ENCODE results near the gene ADA.

The ADA gene

GRCh38 chr20:44600758-44601201 lies 50.7 kb downstream of the ADA start:
- Histone ChIP-seq H4K20me1 (ENCODE audit: insufficient read depth) (no peaks in the 10 kb centered on the region; the same call in 1 of the 2 replicates), H3K9ac (no peak overlapping the region), H3K4me2 (no peak overlapping the region)

GRCh38 chr20:44600301-44600700 lies 51.2 kb downstream of the ADA start:
- peaks cover 18% of the 10 kb centered on the region for H3K4me1 ChIP-seq (ENCODE audit: low read depth, poor library complexity, severe bottlenecking)
- no peaks in the 10 kb centered on the region for H3K79me2 ChIP-seq (ENCODE audit: insufficient read depth, low read depth)
- H3K27me3 ChIP-seq (ENCODE audit: insufficient read depth, low read depth), result no peaks in the 10 kb centered on the region
- H3K9ac ChIP-seq, result no peak overlapping the region
- no peaks in the 10 kb centered on the region for H3K36me3 ChIP-seq (ENCODE audit: insufficient read depth)
- no peaks in the 10 kb centered on the region for H4K20me1 ChIP-seq (ENCODE audit: insufficient read depth)
- TF ChIP-seq, protein P1, sequence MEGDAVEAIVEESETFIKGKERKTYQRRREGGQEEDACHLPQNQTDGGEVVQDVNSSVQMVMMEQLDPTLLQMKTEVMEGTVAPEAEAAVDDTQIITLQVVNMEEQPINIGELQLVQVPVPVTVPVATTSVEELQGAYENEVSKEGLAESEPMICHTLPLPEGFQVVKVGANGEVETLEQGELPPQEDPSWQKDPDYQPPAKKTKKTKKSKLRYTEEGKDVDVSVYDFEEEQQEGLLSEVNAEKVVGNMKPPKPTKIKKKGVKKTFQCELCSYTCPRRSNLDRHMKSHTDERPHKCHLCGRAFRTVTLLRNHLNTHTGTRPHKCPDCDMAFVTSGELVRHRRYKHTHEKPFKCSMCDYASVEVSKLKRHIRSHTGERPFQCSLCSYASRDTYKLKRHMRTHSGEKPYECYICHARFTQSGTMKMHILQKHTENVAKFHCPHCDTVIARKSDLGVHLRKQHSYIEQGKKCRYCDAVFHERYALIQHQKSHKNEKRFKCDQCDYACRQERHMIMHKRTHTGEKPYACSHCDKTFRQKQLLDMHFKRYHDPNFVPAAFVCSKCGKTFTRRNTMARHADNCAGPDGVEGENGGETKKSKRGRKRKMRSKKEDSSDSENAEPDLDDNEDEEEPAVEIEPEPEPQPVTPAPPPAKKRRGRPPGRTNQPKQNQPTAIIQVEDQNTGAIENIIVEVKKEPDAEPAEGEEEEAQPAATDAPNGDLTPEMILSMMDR (conservative IDR thresholded peaks at IDR 0.05; ENCODE audit: low read depth, low read length), result no peak
- H3K4me3 ChIP-seq (IDR thresholded peaks at IDR 0.05; ENCODE audit: insufficient read depth, low read depth, low read length), result no peak overlapping the region
- no peak overlapping the region for H3K27ac ChIP-seq
- no peak overlapping the region for H2AFZ ChIP-seq (ENCODE audit: low read depth)
- no peak overlapping the region for H3K4me2 ChIP-seq

More at GRCh38 chr20:44600758-44601201, 50.7 kb downstream of the ADA start:
- Histone ChIP-seq H3K79me2 (ENCODE audit: insufficient read depth, low read depth) (no peaks in the 10 kb centered on the region), H3K4me1 (ENCODE audit: low read depth, poor library complexity, severe bottlenecking) (peaks cover 17% of the 10 kb centered on the region), H2AFZ (ENCODE audit: low read depth) (no peak overlapping the region), H3K36me3 (ENCODE audit: insufficient read depth) (no peaks in the 10 kb centered on the region), H3K4me3 (IDR thresholded peaks at IDR 0.05; ENCODE audit: insufficient read depth, low read depth, low read length) (no peak overlapping the region), H3K27ac (no peak overlapping the region), H3K27me3 (ENCODE audit: insufficient read depth, low read depth) (no peaks in the 10 kb centered on the region)
- TF ChIP-seq, protein P1 (conservative IDR thresholded peaks at IDR 0.05; ENCODE audit: low read depth, low read length), result no peak

DNA sequence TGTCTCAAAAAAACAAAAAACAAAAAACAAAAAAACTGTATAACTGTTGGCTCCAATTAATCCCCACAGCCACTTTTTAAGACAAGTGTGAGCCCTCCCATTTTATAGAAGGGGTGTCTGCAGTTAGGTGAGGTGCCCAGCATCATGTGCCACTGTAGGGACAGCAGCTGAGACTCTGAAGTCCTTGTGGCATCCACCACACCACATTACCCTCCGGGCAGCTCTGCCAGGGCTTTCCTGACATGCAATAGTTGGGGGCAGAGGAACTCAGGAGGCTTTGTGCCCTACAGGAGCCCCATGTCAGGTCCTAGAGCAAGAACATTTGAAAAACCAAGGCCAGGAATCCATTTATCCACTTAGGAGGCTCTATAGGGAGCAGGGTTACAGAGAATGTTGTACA lies 51.8 kb downstream of the ADA start:
- H3K4me3 ChIP-seq (IDR thresholded peaks at IDR 0.05; ENCODE audit: insufficient read depth, low read depth, low read length), result no peak overlapping the region
- no peak overlapping the region for H3K9ac ChIP-seq
- no peaks in the 10 kb centered on the region for H4K20me1 ChIP-seq (ENCODE audit: insufficient read depth)
- no peaks in the 10 kb centered on the region for H3K27me3 ChIP-seq (ENCODE audit: insufficient read depth, low read depth)
- TF ChIP-seq, protein P1 (conservative IDR thresholded peaks at IDR 0.05; ENCODE audit: low read depth, low read length), result no peak
- H2AFZ ChIP-seq (ENCODE audit: low read depth), result no peak overlapping the region
- H3K4me1 ChIP-seq (ENCODE audit: low read depth, poor library complexity, severe bottlenecking), result peaks cover 24% of the 10 kb centered on the region
- no peaks in the 10 kb centered on the region for H3K36me3 ChIP-seq (ENCODE audit: insufficient read depth)
- no peak overlapping the region for H3K27ac ChIP-seq
- no peaks in the 10 kb centered on the region for H3K79me2 ChIP-seq (ENCODE audit: insufficient read depth, low read depth)
- H3K4me2 ChIP-seq, result no peak overlapping the region

DNA sequence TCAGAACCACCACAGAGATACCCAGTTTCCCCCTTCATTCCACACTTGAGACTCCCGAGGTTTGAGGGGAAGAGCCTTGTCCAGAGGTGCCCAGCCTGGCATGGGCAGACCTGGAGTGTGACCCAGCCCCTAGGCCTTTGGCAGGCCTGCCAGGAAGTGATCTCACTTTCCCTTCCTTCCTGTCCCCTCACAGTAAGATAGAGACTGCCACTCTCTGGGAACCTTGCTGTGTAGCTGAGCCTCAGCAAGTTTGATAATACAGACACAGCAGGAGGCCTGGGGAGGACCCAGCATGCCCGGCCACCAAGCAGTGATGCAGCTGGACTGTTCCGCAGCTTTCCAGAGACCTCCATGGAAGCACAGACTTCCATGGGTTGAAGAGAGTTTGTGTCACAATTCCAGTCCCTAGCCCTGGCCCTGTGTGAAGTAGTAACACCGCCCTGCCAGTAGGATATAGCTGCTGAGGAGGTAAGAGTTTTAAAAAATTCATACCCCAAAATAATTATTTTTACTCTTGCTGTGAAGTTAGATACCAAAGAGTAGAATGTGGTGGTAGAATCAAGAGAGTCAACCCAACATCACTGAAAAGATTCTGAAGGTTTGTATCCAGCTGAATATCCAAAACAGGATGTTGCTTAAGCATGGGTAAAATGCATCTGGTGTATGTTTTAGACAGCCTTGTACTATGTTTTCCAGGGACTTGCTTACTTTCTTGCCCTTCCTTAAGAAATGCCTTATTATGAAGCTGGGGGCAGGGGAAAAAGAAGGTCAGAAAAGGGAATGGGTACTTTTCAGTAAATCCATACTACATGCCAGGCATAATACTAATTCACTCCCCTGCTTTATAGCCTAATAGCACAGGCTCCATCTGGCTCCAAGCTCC lies 52.8 kb downstream of the ADA start:
- Histone ChIP-seq H3K4me2 (no peak overlapping the region), H3K4me3 (IDR thresholded peaks at IDR 0.05; ENCODE audit: insufficient read depth, low read depth, low read length) (no peak overlapping the region), H4K20me1 (ENCODE audit: insufficient read depth) (no peaks in the 10 kb centered on the region), H3K27ac (no peak overlapping the region), H3K27me3 (ENCODE audit: insufficient read depth, low read depth) (no peaks in the 10 kb centered on the region), H3K36me3 (ENCODE audit: insufficient read depth) (no peaks in the 10 kb centered on the region), H3K79me2 (ENCODE audit: insufficient read depth, low read depth) (no peaks in the 10 kb centered on the region), H3K4me1 (ENCODE audit: low read depth, poor library complexity, severe bottlenecking) (peaks cover 32% of the 10 kb centered on the region), H2AFZ (ENCODE audit: low read depth) (no peak overlapping the region), H3K9ac (no peak overlapping the region)
- TF ChIP-seq, protein P1 (conservative IDR thresholded peaks at IDR 0.05; ENCODE audit: low read depth, low read length), result no peak

All from KMS-11 (cell line).